Anterior cingulate cortex (tissue), 58 donors: ENCODE results near the gene CIZ1.
A peak's percentile ranks its signal among the peaks of the same experiment; 100 is the strongest.
"Not testable (repeated sequence)": the region's sequence is repeated elsewhere in the genome, so short reads cannot be mapped to it uniquely, and the experiment has no call there.

Experiments
- DNase-seq, 58 donors: peaks; one replicate each; lab custom pipeline; 2025; lab: John Stamatoyannopoulos, UW

CIZ1 gene

GRCh38 chr9:128191406-128192046 is at the start of gene CIZ1:
Gene CIZ1, minus strand, starts transcription at chr9:128191572. Its CDS starts 715 bp downstream, at chr9:128190857.
- DNase-seq, result peak in 50 of 58 donors; percentile 25 to 78 (median 58)

GRCh38 chr9:128233817-128234406 is 42.5 kb upstream of the CIZ1 start:
- no peak for DNase-seq

- no peak for DNase-seq
Measured at GRCh38 chr9:128232528-128233428, 41.4 kb upstream of the CIZ1 start.

GRCh38 chr9:128231638-128232527 is 40.5 kb upstream of the CIZ1 start:
- DNase-seq, result no peak

DNA sequence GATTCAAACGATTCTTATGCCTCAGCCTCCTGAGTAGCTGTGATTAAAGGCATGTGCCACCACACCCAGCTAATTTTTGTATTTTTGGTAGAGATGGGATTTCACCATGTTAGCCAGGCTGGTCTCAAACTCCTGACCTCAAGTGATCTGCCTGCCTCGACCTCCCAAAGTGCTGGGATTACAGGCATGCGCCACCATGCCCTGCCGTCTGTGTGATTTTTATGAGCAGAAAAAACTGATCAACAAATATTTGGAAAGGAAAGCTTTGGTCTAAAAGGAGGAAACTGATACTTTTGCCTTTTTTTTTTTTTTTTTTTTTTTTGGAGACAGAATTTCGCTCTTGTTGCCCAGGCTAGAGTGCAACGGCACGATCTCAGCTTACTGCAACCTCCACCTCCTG is 39.5 kb upstream of the CIZ1 start:
- not testable (repeated sequence) for DNase-seq

DNA sequence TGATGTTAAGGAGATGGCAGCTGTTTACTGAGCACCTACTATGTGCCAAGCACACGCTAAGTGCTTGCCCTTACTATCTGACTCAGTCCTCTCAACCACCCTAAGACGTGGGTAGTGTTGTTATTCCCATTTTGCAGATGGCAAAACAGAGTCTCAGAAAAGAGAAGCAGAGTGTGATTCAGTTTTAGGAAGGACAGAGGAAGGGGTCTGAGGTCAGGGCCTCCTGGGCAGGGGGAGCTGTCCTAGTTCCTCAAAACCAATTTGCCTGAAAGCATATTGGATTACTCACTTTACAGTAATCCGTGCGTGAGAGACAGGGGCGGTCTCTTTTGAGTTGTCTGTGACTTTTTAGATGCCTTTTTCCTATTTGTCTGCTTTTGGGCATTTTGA is 35.0 kb upstream of the CIZ1 start:
- no peak for DNase-seq

DNA sequence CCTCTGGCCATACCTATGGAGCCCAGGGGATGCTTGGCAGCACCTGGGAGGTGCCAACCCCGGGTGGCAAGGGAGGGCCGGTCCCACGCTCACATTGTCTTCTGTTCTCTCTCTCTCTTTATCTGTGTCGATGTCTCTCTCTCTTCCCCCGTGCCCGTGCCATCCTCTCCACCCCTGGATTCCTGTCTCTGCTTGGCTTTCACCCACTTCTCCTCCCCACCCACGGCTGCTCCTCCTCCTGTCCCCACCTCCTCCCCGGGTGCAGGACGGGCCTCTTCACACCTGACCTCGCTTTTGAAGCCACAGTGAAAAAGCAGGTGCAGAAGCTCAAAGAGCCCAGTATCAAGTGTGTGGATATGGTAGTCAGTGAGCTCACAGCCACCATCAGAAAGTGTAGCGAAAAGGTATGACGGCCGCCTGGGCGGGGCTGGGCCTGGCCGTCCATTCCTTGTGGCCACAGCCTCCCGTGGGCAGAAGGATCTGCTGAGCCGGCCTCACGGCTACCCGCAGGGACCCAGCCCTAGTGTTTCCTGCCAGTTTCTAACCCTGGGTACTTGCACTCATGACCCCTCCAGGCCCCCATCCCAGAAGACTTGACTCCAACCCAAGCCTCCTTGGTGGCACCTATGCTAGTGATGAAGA is 34.5 kb upstream of the CIZ1 start:
- DNase-seq, result no peak

DNA sequence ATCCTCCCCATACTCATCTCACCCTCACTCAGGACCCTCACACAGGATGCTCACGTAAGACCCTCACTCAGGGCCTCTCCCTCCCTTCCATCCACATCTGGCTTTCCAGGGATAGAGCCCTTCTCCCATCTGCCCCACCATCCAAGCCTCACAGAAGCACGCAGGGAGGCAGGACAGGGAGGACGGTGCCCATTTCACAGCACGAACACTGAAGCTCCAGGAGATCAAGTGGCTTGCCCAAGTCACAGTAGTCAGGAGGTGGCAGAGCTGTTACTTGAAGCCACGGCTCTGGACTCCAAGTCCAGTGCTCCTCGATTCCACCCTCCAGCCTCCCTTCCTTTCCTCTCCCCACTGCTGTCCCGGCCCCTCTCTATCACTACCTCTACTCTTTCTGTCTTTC is 33.5 kb upstream of the CIZ1 start:
- no peak for DNase-seq

GRCh38 chr9:128222880-128223670 is 31.7 kb upstream of the CIZ1 start:
- DNase-seq, result no peak

DNA sequence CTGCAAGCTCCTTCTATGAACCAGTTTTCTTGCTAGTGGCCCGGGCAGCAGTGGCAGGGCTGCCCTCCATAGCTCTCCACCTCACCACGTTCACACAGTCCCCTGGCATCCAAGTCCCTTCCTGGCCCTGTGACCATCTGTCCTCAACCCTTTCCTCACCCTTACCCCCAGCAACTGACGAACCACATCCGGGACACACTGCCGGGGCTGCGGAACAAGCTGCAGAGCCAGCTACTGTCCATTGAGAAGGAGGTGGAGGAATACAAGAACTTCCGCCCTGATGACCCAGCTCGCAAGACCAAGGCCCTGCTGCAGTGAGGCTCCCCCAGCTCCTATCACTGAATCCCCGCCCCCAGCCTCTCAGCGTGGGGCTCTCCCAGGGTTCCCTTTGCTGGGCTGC is 30.7 kb upstream of the CIZ1 start:
- DNase-seq, result no peak

DNA sequence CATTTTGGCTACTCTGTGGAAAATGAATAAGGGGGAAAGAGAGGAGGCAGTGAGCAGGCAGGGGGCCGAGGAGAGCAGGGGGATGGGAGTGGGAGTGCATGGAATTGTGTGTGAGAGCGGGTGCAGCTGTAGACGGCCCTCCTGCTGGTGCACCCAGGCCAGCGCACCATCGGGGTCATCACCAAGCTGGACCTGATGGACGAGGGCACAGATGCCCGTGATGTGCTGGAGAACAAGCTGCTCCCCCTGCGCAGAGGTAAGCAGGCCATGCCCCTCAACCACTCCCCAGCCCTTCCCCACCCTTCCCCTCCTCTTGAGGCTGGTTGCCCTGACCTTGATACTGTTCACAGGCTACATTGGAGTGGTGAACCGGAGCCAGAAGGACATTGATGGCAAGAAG is 28.5 kb upstream of the CIZ1 start:
- DNase-seq, result no peak

GRCh38 chr9:128218518-128219389 is 27.4 kb upstream of the CIZ1 start:
- peak in 52 of 58 donors; percentile 32 to 88 (median 74) for DNase-seq

GRCh38 chr9:128218172-128218517 is 26.8 kb upstream of the CIZ1 start:
- DNase-seq, result no peak

DNA sequence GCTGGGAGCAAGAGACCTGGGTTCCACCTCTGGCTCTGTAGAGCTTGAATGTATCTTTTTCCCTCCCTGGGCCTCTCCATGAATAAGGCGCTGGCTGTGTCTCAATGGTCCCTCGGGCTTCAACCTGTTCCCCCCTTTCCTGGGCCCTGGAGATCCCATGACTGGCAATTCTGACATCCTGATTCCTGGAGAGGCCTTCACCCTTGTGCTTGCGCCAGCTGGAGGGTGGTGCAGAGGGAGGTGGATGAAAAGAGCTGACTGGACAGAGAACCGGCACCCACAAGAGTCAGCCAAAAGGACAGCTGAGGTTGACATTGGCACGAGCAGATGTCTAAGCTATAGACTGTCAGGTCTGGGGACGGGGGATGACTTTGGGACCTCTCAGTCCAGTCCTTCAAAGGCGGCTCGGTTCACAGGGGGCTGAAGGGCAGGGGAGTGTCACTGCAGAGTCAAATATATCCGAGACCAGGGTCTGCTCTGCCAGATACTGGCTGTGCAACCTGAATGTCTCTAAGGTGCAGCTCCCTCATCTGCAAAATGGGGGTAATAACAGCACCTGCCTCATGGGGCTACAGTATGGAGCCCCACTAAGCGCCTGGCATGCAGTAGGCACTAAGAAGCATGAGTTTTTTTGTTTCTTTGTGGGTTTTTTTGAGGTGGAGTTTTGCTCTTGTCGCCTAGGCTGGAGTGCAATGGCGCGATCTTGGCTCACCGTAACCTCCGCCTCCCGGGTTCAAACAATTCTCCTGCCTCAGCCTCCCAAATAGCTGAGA is 25.6 kb upstream of the CIZ1 start:
- no peak for DNase-seq

GRCh38 chr9:128215491-128216409 is 24.4 kb upstream of the CIZ1 start:
- peak in 32 of 58 donors; percentile 27 to 79 (median 60) for DNase-seq
